ENCODE data around the gene RAB40C. TPM values are rescaled to one million over a fixed set of nuclear protein-coding genes. Genes with fewer than 3 reads are reported as not detected.

The RAB40C gene
- total RNA-seq, 2 experiments from 2014 or later: 15.1 to 18.2 TPM

DNA sequence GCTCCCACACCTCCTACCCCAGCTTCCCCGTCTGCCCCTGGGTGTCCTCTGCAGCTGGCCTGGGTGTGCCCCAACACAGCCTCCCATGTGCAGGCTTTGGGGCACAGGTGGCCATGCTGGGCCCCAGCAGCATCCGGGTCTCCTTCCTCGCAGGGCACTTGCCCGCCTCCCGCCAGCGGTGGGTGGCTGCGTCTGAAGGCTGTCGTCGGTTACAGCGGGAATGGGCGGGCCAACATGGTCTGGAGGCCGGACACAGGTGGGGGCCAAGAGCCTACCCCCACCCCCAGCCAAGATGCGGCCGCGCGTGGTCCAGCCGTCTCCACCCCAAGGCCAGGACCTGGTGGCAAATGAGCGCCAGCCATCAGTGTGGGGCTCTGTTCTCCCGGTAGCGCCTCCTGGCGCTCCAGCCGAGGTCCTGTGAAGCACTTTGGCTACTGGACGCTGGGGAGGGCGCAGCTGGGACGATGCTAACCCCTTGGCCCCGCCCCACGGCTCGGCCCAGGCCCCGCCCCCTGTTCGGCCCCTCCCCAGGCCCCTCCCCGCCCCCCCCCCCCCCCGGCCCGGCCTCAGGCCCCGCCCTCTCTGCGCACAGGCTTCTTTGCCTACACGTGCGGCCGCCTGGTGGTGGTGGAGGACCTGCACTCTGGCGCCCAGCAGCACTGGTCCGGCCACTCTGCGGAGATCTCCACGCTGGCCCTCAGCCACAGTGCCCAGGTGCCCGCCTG is 70.8 kb downstream of the RAB40C start:
- H3K36me3 Mint-ChIP-seq: peaks cover 2% of the 10 kb centered on the region
- H3K27ac Mint-ChIP-seq: no peak overlapping the region
- POLR2A ChIA-PET: interaction anchor here (1.0 to 1.2 kb wide), 2 partner anchors 10 to 124 kb away, joined by 3 read pairs; no protein-coding TSS in a partner anchor
- H3K4me3 Mint-ChIP-seq: no peak overlapping the region
- H3K27me3 Mint-ChIP-seq: no peaks in the 10 kb centered on the region
- ATAC-seq (ENCODE audit: low read depth) (peak; percentile 43), DNase-seq (peak; percentile 75)
- H3K9me3 Mint-ChIP-seq: no peaks in the 10 kb centered on the region
- peaks cover 2% of the 10 kb centered on the region for H3K4me1 Mint-ChIP-seq

- no peak for DNase-seq
- Mint-ChIP-seq H3K27ac (no peak overlapping the region), H3K9me3 (no peaks in the 10 kb centered on the region), H3K4me3 (no peak overlapping the region), H3K36me3 (peaks cover 2% of the 10 kb centered on the region), H3K4me1 (peaks cover 2% of the 10 kb centered on the region), H3K27me3 (no peaks in the 10 kb centered on the region)
- POLR2A ChIA-PET: interaction anchor here (1.2 kb wide), 1 partner anchor 12 kb away, joined by 3 read pairs; the partner anchor contains the start of gene WDR90
- ATAC-seq (ENCODE audit: low read depth): no peak
Measured at GRCh38 chr16:661184-661821, 71.4 kb downstream of the RAB40C start.

GRCh38 chr16:662095-662494 is 72.2 kb downstream of the RAB40C start:
- POLR2A ChIA-PET: interaction anchor here (0.7 to 1.2 kb wide), 2 partner anchors 11 to 13 kb away, joined by 3 read pairs; partner anchors contain the start of gene WDR90
- H3K9me3 Mint-ChIP-seq: no peaks in the 10 kb centered on the region
- peaks cover 2% of the 10 kb centered on the region for H3K36me3 Mint-ChIP-seq

DNA sequence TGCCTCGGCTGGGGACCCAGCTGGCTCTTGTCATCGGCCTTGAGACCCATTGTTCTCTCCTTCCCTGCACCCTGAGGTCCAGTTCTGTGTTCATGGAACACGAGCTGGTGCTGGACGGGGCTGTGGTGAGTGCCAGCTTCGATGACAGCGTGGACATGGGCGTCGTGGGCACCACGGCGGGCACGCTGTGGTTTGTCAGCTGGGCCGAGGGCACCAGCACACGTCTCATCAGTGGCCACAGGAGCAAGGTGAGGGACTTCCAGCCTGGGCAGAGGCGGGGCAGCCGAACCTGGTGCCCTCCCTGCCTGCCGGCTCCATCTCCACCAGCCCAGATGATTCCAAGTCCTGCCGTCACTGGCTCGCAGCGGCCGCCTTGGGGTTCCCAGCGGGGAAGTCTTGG is 72.7 kb downstream of the RAB40C start:
- peaks cover 2% of the 10 kb centered on the region for H3K36me3 Mint-ChIP-seq
- H3K4me3 Mint-ChIP-seq: no peak overlapping the region

More at GRCh38 chr16:662095-662494, 72.2 kb downstream of the RAB40C start:
- H3K27me3 Mint-ChIP-seq: no peaks in the 10 kb centered on the region
- peaks cover 2% of the 10 kb centered on the region for H3K4me1 Mint-ChIP-seq
- no peak for DNase-seq
- ATAC-seq (ENCODE audit: low read depth): no peak
- H3K27ac Mint-ChIP-seq: no peak overlapping the region
- H3K4me3 Mint-ChIP-seq: no peak overlapping the region

GRCh38 chr16:666572-666971 is 76.7 kb downstream of the RAB40C start:
- ATAC-seq (ENCODE audit: low read depth) (no peak), DNase-seq (no peak)
- Mint-ChIP-seq H3K36me3 (peaks cover 2% of the 10 kb centered on the region), H3K27me3 (no peaks in the 10 kb centered on the region), H3K4me3 (no peak overlapping the region), H3K4me1 (peaks cover 4% of the 10 kb centered on the region), H3K27ac (no peak overlapping the region), H3K9me3 (no peaks in the 10 kb centered on the region)
- POLR2A ChIA-PET: interaction anchor here (1.7 to 2.5 kb wide), 2 partner anchors 23 to 31 kb away, joined by 4 to 9 read pairs; partner anchors contain the start of genes METTL26 and WDR24

More for the DNA sequence above, 72.7 kb downstream of the RAB40C start:
- H3K4me1 Mint-ChIP-seq: peaks cover 2% of the 10 kb centered on the region
- H3K9me3 Mint-ChIP-seq: no peaks in the 10 kb centered on the region
- ATAC-seq (ENCODE audit: low read depth) (no peak), DNase-seq (no peak)
- no peak overlapping the region for H3K27ac Mint-ChIP-seq
- no peaks in the 10 kb centered on the region for H3K27me3 Mint-ChIP-seq
- POLR2A ChIA-PET: interaction anchor here (0.7 to 1.2 kb wide), 2 partner anchors 12 to 13 kb away, joined by 3 read pairs; partner anchors contain the start of gene WDR90

DNA sequence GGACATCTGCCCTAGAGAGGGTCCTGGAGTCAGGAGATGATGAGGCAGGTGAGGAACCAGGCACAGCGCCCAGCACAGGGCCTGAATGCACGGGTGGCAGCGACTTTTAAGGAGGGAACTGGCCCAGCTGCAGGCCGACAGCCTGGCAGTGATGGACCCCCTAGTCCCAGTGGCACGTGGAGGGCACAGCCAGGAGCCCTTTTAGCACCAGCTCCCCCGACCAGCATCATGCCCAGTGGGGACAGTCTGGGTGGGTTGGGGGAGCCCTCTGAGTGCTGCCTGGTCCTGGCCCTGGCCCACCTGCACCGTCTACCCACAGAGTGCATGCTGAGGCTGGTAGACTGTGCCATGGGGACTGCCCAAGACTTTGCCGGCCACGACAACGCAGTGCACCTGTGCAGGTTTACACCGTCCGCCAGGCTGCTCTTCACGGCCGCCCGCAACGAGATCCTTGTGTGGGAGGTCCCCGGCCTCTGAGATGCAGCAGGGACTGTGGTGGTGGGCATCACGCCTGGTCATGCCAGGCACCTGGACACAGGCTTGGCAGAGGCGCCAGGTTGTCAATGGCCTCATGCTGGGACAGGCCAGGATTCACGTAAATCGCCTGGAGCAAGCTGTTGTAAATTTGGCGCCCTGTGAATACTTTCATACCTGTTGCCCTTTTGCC is 77.4 kb downstream of the RAB40C start:
- DNase-seq (no peak), ATAC-seq (ENCODE audit: low read depth) (peak; percentile 1)
- POLR2A ChIA-PET: interaction anchor here (0.5 to 2.5 kb wide), 8 partner anchors 12 to 433 kb away, joined by 3 to 18 read pairs (median 4); partner anchors contain the start of genes CIAO3, METTL26, STUB1 and WDR24
- peaks cover 4% of the 10 kb centered on the region for H3K4me1 Mint-ChIP-seq
- H3K9me3 Mint-ChIP-seq: no peaks in the 10 kb centered on the region
- peak overlapping the region; percentile 84 for H3K27ac Mint-ChIP-seq
- peaks cover 2% of the 10 kb centered on the region for H3K36me3 Mint-ChIP-seq
- H3K27me3 Mint-ChIP-seq: no peaks in the 10 kb centered on the region
- H3K4me3 Mint-ChIP-seq: peak overlapping the region; percentile 78

- ATAC-seq (ENCODE audit: low read depth): peak; percentile 92
- Mint-ChIP-seq H3K4me3 (peak within 1 kb of the TSS; percentile 78), H3K27ac (peak within 1 kb of the TSS; percentile 84), H3K9me3 (no peaks in the 10 kb centered on the region), H3K4me1 (peaks cover 4% of the 10 kb centered on the region), H3K36me3 (peaks cover 1% of the 10 kb centered on the region), H3K27me3 (no peaks in the 10 kb centered on the region)
- DNase-seq: peak; percentile 97
- POLR2A ChIA-PET: interaction anchor here (0.5 to 2.5 kb wide), 8 partner anchors 11 to 434 kb away, joined by 3 to 18 read pairs (median 4); partner anchors contain the start of genes CIAO3, METTL26, STUB1 and WDR24
Measured at GRCh38 chr16:667780-668518, 78.1 kb downstream of the RAB40C start, which contains the start of gene RHOT2. Gene RHOT2 (plus strand): TSS chr16:668132. CDS start chr16:668200, 68 bp downstream.

DNA sequence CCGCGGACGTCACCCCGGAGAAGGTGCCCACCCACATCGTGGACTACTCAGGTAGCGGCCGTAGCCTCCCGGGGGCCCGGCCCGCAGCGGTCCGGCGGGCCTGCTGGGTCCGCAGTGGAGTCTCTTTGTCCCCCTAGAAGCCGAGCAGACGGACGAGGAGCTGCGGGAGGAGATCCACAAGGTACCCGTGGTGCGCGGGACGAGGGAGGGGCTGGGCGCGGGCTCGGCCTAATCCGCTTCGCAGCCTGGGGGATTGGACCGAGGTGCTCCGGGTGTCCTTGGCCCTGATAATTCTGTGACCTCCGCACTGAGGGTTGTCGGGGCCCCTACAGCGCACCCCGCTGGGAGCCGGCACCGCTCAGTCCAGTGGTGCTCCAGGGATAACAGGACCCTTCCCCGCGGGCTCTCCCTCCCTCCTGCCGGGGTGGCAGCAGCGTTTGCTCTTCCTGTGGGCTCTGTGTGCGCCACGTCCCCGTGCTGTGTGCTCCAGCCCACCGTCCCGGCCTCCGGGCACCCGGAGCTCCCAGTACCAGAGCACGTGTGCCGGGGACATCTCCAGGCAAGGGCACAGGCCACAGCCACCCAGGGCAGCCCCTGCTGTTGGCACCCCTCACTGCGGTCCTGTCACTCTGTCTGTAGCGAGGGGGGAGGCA is 78.8 kb downstream of the RAB40C start:
- POLR2A ChIA-PET: interaction anchor here (0.5 to 2.5 kb wide), 6 partner anchors 11 to 92 kb away, joined by 3 to 18 read pairs (median 6); partner anchors contain the start of genes MSLN, STUB1, WDR24 and WDR90
- Mint-ChIP-seq H3K27me3 (no peaks in the 10 kb centered on the region), H3K4me1 (peaks cover 4% of the 10 kb centered on the region), H3K9me3 (no peaks in the 10 kb centered on the region), H3K4me3 (peak overlapping the region; percentile 78), H3K27ac (peak overlapping the region; percentile 61), H3K36me3 (no peaks in the 10 kb centered on the region)
- peak; percentile 3 for ATAC-seq (ENCODE audit: low read depth)
- peak; percentile 58 for DNase-seq

DNA sequence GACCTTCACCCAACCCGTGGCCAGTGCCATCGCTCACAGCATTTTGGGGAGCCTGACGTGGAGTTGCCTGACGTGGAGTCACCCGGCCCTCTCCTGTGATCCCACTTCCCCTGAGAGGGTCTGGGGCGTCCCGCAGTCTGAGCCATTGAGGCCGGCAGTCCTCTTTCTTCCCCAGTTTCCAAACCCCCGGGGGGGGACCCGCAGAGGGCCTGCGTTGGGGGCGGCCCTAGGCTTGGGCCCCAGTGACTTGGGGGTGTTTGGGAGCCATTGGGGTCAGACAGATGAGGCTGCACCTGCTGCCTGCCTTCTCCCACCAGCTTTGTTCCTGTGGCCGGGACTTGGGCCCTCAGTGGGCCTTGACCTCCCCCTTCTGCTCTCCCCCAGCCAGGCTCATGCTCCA is 79.8 kb downstream of the RAB40C start:
- POLR2A ChIA-PET: interaction anchor here (2.3 kb wide), 1 partner anchor 10 kb away, joined by 18 read pairs; the partner anchor contains the start of gene STUB1
- peak overlapping the region; percentile 9 for H3K27ac Mint-ChIP-seq
- peaks cover 4% of the 10 kb centered on the region for H3K4me1 Mint-ChIP-seq
- H3K9me3 Mint-ChIP-seq: no peaks in the 10 kb centered on the region
- H3K36me3 Mint-ChIP-seq: no peaks in the 10 kb centered on the region
- H3K27me3 Mint-ChIP-seq: no peaks in the 10 kb centered on the region
- ATAC-seq (ENCODE audit: low read depth): no peak
- no peak for DNase-seq
- H3K4me3 Mint-ChIP-seq: peak overlapping the region; percentile 22

GRCh38 chr16:670485-671352 is 80.9 kb downstream of the RAB40C start:
- no peak for ATAC-seq (ENCODE audit: low read depth)
- H3K27me3 Mint-ChIP-seq: peaks cover 4% of the 10 kb centered on the region

More at GRCh38 chr16:670485-671352, 80.9 kb downstream of the RAB40C start:
- DNase-seq: no peak
- no peak overlapping the region for H3K27ac Mint-ChIP-seq
- H3K4me3 Mint-ChIP-seq: no peak overlapping the region
- no peaks in the 10 kb centered on the region for H3K9me3 Mint-ChIP-seq
- peaks cover 5% of the 10 kb centered on the region for H3K4me1 Mint-ChIP-seq
- POLR2A ChIA-PET: interaction anchor here (0.6 kb wide), 1 partner anchor 10 kb away, joined by 3 read pairs; the partner anchor contains the start of gene STUB1
- no peaks in the 10 kb centered on the region for H3K36me3 Mint-ChIP-seq

Data from activated naive CD8-positive, alpha-beta T cell treated with anti-CD3 and anti-CD28 coated beads, Interleukin-2, amount 10 ng/mL, durations not matched to agents 7 days and 5 days (primary cell).